ENCODE measurements around the gene ZNF3. TPM values are rescaled to one million over a fixed set of nuclear protein-coding genes. Genes with fewer than 3 reads are reported as not detected.
A peak's percentile ranks its signal among the peaks of the same experiment; 100 is the strongest.

The ZNF3 gene
- total and polyA plus RNA-seq, 9 of the 15 experiments (the other 6 are each of a cell fraction or from before 2014, with no cell fraction given) = 30.0 to 64.9 (median 51.5) TPM

DNA sequence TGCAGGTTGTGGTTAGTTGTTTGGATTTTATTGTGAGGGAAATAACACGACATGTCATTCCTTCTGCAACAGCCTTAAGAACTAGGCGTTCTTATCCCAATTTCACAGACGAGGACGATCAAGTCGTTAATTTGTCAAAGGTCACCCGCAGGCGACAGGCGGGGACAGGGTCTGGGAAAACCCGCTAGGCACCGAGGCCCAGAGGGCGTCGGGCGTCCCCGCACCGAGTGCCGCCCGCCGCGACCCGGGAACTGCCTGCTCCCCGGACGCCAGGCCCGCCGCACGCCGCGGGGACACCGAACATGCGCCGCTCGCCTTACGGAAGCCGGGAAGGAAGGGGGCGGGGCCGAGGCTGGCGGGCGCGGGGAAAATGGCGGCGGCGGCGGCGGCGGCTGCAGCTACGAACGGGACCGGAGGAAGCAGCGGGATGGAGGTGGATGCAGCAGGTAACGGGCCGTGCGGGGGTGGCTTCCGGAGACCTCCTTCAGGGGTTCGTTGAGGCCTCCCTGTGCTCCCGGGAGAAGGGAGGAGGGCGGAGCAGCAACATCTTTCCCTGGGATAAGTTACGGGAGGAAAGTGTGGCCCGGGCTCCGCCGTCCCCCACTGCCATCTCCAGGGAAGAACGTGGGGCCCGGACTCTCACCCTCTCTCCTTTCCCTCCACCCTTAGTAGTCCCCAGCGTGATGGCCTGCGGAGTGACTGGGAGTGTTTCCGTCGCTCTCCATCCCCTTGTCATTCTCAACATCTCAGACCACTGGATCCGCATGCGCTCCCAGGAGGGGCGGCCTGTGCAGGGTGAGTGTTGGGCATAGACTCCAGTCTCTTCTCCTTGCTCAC is 7.3 kb upstream of the ZNF3 start, which contains the start of gene COPS6 (continued):
- TF ChIP-seq, protein P1, sequence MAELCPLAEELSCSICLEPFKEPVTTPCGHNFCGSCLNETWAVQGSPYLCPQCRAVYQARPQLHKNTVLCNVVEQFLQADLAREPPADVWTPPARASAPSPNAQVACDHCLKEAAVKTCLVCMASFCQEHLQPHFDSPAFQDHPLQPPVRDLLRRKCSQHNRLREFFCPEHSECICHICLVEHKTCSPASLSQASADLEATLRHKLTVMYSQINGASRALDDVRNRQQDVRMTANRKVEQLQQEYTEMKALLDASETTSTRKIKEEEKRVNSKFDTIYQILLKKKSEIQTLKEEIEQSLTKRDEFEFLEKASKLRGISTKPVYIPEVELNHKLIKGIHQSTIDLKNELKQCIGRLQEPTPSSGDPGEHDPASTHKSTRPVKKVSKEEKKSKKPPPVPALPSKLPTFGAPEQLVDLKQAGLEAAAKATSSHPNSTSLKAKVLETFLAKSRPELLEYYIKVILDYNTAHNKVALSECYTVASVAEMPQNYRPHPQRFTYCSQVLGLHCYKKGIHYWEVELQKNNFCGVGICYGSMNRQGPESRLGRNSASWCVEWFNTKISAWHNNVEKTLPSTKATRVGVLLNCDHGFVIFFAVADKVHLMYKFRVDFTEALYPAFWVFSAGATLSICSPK (IDR thresholded peaks at IDR 0.05; ENCODE audit: borderline replicate concordance) = no peak
- TF ChIP-seq ASH1L (IDR thresholded peaks at IDR 0.05; ENCODE audit: borderline replicate concordance, low read depth, partially characterized antibody) (peak; percentile 62), ILK (tag; IDR thresholded peaks at IDR 0.05; ENCODE audit: borderline replicate concordance, low read depth) (no peak), TBL1XR1 (IDR thresholded peaks at IDR 0.05; ENCODE audit: low read length in 2 of 2) (peak; percentile 11 to 46; a peak in 1 of 4 replicates), TAF1 (IDR thresholded peaks at IDR 0.05; ENCODE audit: control insufficient read depth, extremely low read depth, insufficient read depth, low read length, severe bottlenecking) (peak; percentile 98), ZNF24 (IDR thresholded peaks at IDR 0.05) (no peak; the same call in 1 of the 2 replicates), CSDE1 (IDR thresholded peaks at IDR 0.05) (peak in 1 of 2 experiments; percentile 63; a peak in 1 of 4 replicates), YY1 (IDR thresholded peaks at IDR 0.05; ENCODE audit: borderline replicate concordance in 1 of 3, control insufficient read depth in 1 of 3, extremely low read depth in 1 of 3, insufficient read depth in 3 of 3, insufficient read length in 1 of 3, insufficient replicate concordance in 2 of 3, low read depth in 1 of 3, low read length in 2 of 3) (peak; percentile 87 to 99 (median 98)), ZNF146 (CRISPR knock-in tag; IDR thresholded peaks at IDR 0.05; ENCODE audit: unreplicated experiment) (no peak), POLR2AphosphoS5 (IDR thresholded peaks at IDR 0.05; ENCODE audit: control insufficient read depth, insufficient read depth, low read depth, low read length) (peak; percentile 73), ZNF175 (CRISPR knock-in tag; IDR thresholded peaks at IDR 0.05; ENCODE audit: low read depth) (peak; percentile 60; the same call in 1 of the 2 replicates), ZNF12 (CRISPR knock-in tag; IDR thresholded peaks at IDR 0.05) (no peak; the same call in 1 of the 2 replicates), CBFB (CRISPR knock-in tag; IDR thresholded peaks at IDR 0.05) (no peak), ZNF79 (CRISPR knock-in tag; IDR thresholded peaks at IDR 0.05; ENCODE audit: low read depth) (no peak), PTBP1 (IDR thresholded peaks at IDR 0.05; ENCODE audit: low read depth, low read length) (no peak)
- TF ChIP-seq, protein P2, sequence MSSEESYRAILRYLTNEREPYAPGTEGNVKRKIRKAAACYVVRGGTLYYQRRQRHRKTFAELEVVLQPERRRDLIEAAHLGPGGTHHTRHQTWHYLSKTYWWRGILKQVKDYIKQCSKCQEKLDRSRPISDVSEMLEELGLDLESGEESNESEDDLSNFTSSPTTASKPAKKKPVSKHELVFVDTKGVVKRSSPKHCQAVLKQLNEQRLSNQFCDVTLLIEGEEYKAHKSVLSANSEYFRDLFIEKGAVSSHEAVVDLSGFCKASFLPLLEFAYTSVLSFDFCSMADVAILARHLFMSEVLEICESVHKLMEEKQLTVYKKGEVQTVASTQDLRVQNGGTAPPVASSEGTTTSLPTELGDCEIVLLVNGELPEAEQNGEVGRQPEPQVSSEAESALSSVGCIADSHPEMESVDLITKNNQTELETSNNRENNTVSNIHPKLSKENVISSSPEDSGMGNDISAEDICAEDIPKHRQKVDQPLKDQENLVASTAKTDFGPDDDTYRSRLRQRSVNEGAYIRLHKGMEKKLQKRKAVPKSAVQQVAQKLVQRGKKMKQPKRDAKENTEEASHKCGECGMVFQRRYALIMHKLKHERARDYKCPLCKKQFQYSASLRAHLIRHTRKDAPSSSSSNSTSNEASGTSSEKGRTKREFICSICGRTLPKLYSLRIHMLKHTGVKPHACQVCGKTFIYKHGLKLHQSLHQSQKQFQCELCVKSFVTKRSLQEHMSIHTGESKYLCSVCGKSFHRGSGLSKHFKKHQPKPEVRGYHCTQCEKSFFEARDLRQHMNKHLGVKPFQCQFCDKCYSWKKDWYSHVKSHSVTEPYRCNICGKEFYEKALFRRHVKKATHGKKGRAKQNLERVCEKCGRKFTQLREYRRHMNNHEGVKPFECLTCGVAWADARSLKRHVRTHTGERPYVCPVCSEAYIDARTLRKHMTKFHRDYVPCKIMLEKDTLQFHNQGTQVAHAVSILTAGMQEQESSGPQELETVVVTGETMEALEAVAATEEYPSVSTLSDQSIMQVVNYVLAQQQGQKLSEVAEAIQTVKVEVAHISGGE (CRISPR knock-in tag; IDR thresholded peaks at IDR 0.05) = peak; percentile 43 to 92 (median 65); a peak in 5 of 6 replicates
- TF ChIP-seq, protein P3, sequence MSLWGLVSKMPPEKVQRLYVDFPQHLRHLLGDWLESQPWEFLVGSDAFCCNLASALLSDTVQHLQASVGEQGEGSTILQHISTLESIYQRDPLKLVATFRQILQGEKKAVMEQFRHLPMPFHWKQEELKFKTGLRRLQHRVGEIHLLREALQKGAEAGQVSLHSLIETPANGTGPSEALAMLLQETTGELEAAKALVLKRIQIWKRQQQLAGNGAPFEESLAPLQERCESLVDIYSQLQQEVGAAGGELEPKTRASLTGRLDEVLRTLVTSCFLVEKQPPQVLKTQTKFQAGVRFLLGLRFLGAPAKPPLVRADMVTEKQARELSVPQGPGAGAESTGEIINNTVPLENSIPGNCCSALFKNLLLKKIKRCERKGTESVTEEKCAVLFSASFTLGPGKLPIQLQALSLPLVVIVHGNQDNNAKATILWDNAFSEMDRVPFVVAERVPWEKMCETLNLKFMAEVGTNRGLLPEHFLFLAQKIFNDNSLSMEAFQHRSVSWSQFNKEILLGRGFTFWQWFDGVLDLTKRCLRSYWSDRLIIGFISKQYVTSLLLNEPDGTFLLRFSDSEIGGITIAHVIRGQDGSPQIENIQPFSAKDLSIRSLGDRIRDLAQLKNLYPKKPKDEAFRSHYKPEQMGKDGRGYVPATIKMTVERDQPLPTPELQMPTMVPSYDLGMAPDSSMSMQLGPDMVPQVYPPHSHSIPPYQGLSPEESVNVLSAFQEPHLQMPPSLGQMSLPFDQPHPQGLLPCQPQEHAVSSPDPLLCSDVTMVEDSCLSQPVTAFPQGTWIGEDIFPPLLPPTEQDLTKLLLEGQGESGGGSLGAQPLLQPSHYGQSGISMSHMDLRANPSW (CRISPR knock-in tag; IDR thresholded peaks at IDR 0.05) = peak; percentile 54; the same call in 1 of the 2 replicates
